A673 (cell line): ENCODE results near the gene SCO1.

Source experiments
- EZH2 ChIP-seq: fragments of 200-600 bp; sonication (generic); IDR thresholded peaks from 2 replicates; pipeline ENCODE4 v1.6.1; 2017; ENCODE audit warnings: borderline replicate concordance, low read depth, mild to moderate bottlenecking, mixed read lengths, antibody characterized with exemption, low read length; ENCODE audit not compliant: poor library complexity, severe bottlenecking
- TF ChIP-seq, protein P1 (sequence below): fragments of 300-800, 200-600 bp; sonication (generic); conservative IDR thresholded peaks from 2 replicates; pipeline ENCODE4 v1.5.1; 2017; ENCODE audit warnings: low read depth, mild to moderate bottlenecking, antibody characterized with exemption, low read length, moderate library complexity, mixed read lengths

DNA sequence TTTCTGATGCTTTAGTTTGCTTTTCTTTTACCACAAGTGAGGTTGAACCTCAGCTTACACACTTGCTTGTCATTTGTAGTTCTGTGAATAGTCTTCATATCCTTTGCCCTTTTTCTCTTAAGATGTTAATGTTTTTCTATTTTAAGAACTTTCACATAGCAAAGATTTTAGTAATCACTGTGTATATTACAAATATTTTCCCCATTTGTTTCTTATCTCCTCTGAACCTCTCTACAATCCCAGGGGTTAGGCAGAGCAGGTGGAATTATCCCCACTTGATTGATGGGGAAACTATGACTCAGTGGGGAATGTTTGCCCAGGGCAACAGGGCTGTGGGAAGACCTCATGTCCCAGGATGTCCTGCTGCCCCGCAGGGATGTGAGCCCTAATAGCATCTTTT lies 28.6 kb downstream of the SCO1 start:
- TF ChIP-seq EZH2, result no peak
- TF ChIP-seq, protein P1, sequence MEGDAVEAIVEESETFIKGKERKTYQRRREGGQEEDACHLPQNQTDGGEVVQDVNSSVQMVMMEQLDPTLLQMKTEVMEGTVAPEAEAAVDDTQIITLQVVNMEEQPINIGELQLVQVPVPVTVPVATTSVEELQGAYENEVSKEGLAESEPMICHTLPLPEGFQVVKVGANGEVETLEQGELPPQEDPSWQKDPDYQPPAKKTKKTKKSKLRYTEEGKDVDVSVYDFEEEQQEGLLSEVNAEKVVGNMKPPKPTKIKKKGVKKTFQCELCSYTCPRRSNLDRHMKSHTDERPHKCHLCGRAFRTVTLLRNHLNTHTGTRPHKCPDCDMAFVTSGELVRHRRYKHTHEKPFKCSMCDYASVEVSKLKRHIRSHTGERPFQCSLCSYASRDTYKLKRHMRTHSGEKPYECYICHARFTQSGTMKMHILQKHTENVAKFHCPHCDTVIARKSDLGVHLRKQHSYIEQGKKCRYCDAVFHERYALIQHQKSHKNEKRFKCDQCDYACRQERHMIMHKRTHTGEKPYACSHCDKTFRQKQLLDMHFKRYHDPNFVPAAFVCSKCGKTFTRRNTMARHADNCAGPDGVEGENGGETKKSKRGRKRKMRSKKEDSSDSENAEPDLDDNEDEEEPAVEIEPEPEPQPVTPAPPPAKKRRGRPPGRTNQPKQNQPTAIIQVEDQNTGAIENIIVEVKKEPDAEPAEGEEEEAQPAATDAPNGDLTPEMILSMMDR, result no peak
